Keratinocyte (primary cell): Measurements from ENCODE around the gene ZNF195. TPM values are rescaled to one million over a fixed set of nuclear protein-coding genes. Genes with fewer than 3 reads are reported as not detected.
"Not testable (repeated sequence)": the region's sequence is repeated elsewhere in the genome, so short reads cannot be mapped to it uniquely, and the experiment has no call there.

Experiments used
- DNase-seq: peaks from one replicate; pipeline ENCODE4 v3.0.0-alpha.2; 2011; ENCODE audit warnings: low read depth, missing footprints, low spot score
- FAIRE-seq: peaks from 2 replicates; lab custom pipeline; 2011; peaks lifted over from hg19 to GRCh38; lab: Jason Lieb, UNC
- H2AFZ ChIP-seq: 2 replicates; pipeline ENCODE4 v1.6.0; 2012; ENCODE audit warnings: low read length, control low read depth, inconsistent platforms; ENCODE audit not compliant: control insufficient read depth
- H3K27ac ChIP-seq: 2 replicates; pipeline ENCODE4 v1.5.1; 2011; ENCODE audit warnings: low read length; ENCODE audit not compliant: control insufficient read depth, insufficient read depth
- H3K27me3 ChIP-seq: 3 replicates; pipeline ENCODE4 v1.6.0; 2011; ENCODE audit warnings: low read length; ENCODE audit not compliant: control insufficient read depth, insufficient read depth; ENCODE audit errors: extremely low read depth
- H3K36me3 ChIP-seq, 2 experiments: 2 replicates in 1 of 2; 3 replicates in 1 of 2; pipeline ENCODE4 v1.5.1; 2011; ENCODE audit warnings: low read length in 2 of 2, mild to moderate bottlenecking in 1 of 2; ENCODE audit not compliant: control insufficient read depth in 2 of 2, insufficient read depth in 2 of 2; ENCODE audit errors: extremely low read depth in 1 of 2
- H3K4me1 ChIP-seq: 3 replicates; pipeline ENCODE4 v1.5.1; 2011; ENCODE audit warnings: low read length; ENCODE audit not compliant: control insufficient read depth, insufficient read depth; ENCODE audit errors: extremely low read depth
- H3K4me2 ChIP-seq: 3 replicates; pipeline ENCODE4 v1.6.0; 2011; ENCODE audit warnings: low read depth, low read length; ENCODE audit not compliant: control insufficient read depth, insufficient read depth; ENCODE audit errors: extremely low read depth
- H3K4me3 ChIP-seq, 3 experiments: fragments of 200-600 bp in 1 of 3; sonication (generic) in 1 of 3; 2 replicates in 2 of 3; 3 replicates in 1 of 3; pipeline ENCODE4 v1.5.1; 2011 to 2016; ENCODE audit warnings: low read length in 3 of 3, mild to moderate bottlenecking in 3 of 3, control low read depth in 2 of 3, inconsistent platforms in 1 of 3, low read depth in 1 of 3, mixed read lengths in 1 of 3, mixed run types in 1 of 3, moderate library complexity in 1 of 3; ENCODE audit not compliant: control insufficient read depth in 2 of 3, insufficient read depth in 2 of 3; ENCODE audit errors: extremely low read depth in 1 of 3
- H3K79me2 ChIP-seq: 2 replicates; pipeline ENCODE4 v1.6.0; 2012; ENCODE audit warnings: low read length; ENCODE audit not compliant: control insufficient read depth, insufficient read depth
- H3K9ac ChIP-seq: 3 replicates; pipeline ENCODE4 v1.6.0; 2011; ENCODE audit warnings: low read length; ENCODE audit not compliant: control insufficient read depth, insufficient read depth; ENCODE audit errors: extremely low read depth
- H3K9me1 ChIP-seq: 3 replicates; pipeline ENCODE4 v1.6.0; 2011; ENCODE audit warnings: low read length; ENCODE audit not compliant: control insufficient read depth, insufficient read depth; ENCODE audit errors: extremely low read depth
- H3K9me3 ChIP-seq: 2 replicates; pipeline ENCODE4 v1.5.1; 2012; ENCODE audit warnings: low read depth, low read length; ENCODE audit not compliant: control insufficient read depth
- H4K20me1 ChIP-seq: 3 replicates; pipeline ENCODE4 v1.6.0; 2011; ENCODE audit warnings: low read length; ENCODE audit not compliant: control insufficient read depth, insufficient read depth; ENCODE audit errors: extremely low read depth
- CTCF ChIP-seq, 3 experiments: IDR thresholded peaks in 1 of 3; conservative IDR thresholded peaks in 1 of 3; optimal IDR thresholded peaks in 1 of 3; 2 replicates in 2 of 3; 3 replicates in 1 of 3; pipeline versions ENCODE3 to v1.5.1; 2011; ENCODE audit warnings: low read length in 3 of 3, mild to moderate bottlenecking in 3 of 3, moderate library complexity in 2 of 3, control low read depth in 1 of 3, inconsistent platforms in 1 of 3; ENCODE audit not compliant: insufficient read depth in 2 of 3; ENCODE audit errors: extremely low read depth in 1 of 3
- EZH2 ChIP-seq: IDR thresholded peaks from one replicate; pipeline ENCODE4 v1.6.1; 2012; ENCODE audit warnings: inconsistent platforms, mild to moderate bottlenecking, low read length, moderate library complexity
- dilution Hi-C: fragments of 300-500 bp; cut with MboI; formaldehyde crosslinking; loops from one replicate; pipeline ENCODE4 v1.7.0; 2020; ENCODE audit warnings: low sequenced_read_pairs; ENCODE audit not compliant: extremely low pct_ligation_motif_present
- polyA plus RNA-seq, 5 experiments: library from polyadenylated mRNA; depleted of rRNA in 3 of 5; stranded (reverse) in 3 of 5; stranded (forward) in 1 of 5; unstranded in 1 of 5; fragments of >200 nt; gene quantifications; 1 replicate in 1 of 5; 2 replicates in 3 of 5; 3 replicates in 1 of 5; pipeline versions ENCODE4 v1.2.1 to v1.2.3, GENCODE V29; 2011 to 2012; ENCODE audit warnings: missing spikeins in 2 of 5, low read depth in 1 of 5, low replicate concordance in 1 of 5

The ZNF195 gene
- polyA plus RNA-seq, 1 donor (not counting 4 experiments of a cell fraction or from before 2014, with no cell fraction given) = 27.4 TPM

DNA sequence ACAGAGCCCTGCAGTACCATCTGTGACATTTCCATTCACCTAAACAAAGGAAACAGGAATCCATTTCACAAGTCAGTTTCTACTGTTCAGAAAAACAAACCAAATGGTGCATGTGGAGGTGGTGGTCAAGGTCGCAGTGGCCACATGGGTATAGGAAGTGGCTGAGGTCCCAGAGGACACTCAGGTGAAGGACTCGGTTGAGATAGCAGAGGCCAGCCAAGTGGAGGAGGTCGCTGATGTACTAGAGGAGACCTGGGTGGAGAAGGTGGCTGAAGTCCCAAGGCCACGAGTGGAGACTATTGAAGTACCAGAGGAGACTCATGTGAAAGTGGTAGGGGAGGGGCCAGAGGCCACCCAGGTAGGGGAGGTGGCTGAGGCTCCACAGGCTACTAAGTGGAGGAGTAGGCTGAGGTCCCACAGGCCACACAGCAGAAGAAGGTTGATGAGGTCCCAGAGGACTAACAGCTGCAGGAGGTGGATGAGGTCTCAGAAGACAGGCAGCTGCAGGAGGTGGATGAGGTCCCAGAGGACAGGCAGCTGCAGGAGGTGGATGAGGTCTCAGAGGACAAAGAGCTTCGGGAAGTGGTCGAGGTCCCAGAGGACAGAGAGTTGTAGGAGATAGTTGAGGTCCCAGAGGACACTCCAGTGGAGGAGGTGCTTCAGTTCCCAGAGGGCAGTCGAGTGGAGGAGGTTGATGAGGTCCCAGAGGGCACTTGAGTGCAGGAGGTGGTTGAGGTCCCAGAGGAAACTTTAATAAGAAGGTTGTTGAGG is 40.2 kb downstream of the ZNF195 start:
- Histone ChIP-seq H2AFZ (no peak overlapping the region), H3K27ac (no peak overlapping the region), H3K4me3 (no peak overlapping the region), H3K9ac (no peak overlapping the region), H3K4me2 (no peak overlapping the region), H3K36me3 (no peaks in the 10 kb centered on the region), H3K9me3 (no peaks in the 10 kb centered on the region), H3K27me3 (no peaks in the 10 kb centered on the region), H4K20me1 (no peaks in the 10 kb centered on the region), H3K79me2 (no peaks in the 10 kb centered on the region), H3K9me1 (no peaks in the 10 kb centered on the region), H3K4me1 (peaks cover 7% of the 10 kb centered on the region)
- FAIRE-seq (no peak), DNase-seq (no peak)
- no peak for TF ChIP-seq CTCF (optimal IDR thresholded peaks at IDR 0.05 in 1 of 3, IDR thresholded peaks at IDR 0.05 in 1 of 3, conservative IDR thresholded peaks at IDR 0.05 in 1 of 3; ENCODE audit: extremely low read depth in 1 of 3, insufficient read depth in 2 of 3, low read length in 3 of 3)
- TF ChIP-seq EZH2 = no peak
- dilution Hi-C loops = no loop called here

DNA sequence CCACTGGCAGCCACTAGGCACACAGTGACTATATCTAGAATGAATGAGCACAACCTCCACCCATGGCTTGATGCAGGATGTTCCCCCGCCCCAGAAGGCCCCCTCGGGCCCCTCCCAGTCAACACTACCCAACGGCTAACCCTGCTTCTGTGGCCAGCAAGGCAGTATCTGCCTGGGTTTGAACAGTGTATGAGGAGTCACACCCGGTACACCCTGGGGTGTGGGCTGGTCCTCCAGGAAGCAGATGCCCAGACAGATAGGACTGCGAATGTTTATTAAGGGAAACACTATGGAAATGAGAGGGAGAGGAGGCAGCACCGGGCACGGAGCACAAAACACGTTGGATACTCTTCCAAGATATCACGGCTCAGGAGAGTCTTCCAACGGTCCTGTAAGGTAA is 42.5 kb downstream of the ZNF195 start:
- H3K9ac ChIP-seq, H3K36me3 ChIP-seq, dilution Hi-C loops, H3K9me3 ChIP-seq, H3K4me1 ChIP-seq, H3K79me2 ChIP-seq, H3K4me3 ChIP-seq, H3K4me2 ChIP-seq, H3K27me3 ChIP-seq, DNase-seq, H2AFZ ChIP-seq, H4K20me1 ChIP-seq, H3K27ac ChIP-seq, H3K9me1 ChIP-seq: not testable (repeated sequence)
- peak; percentile 23 for FAIRE-seq

DNA sequence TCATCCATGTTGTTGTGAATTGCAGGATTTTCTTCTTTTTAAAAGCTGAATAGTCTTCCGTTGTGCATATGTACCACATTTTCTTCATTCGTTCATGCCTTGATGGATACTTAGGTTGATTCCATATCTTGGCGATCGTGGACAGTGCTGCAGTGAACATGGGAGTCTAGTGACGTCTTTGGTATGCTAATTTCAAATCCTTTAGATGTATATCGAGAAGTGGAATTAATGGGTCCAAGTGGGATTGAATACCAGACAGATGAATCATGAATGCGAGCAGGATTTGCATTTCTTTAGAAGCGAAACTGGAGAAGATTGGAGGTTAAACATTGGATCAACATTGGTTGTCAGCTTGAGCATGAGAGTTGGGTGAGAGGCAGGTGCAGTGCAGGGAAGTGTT is 45.8 kb downstream of the ZNF195 start:
- H3K36me3 ChIP-seq, DNase-seq, H3K9me1 ChIP-seq, H3K27me3 ChIP-seq, H2AFZ ChIP-seq, H3K9ac ChIP-seq, H3K79me2 ChIP-seq, H3K4me2 ChIP-seq, H3K4me1 ChIP-seq, dilution Hi-C loops, H3K9me3 ChIP-seq, H4K20me1 ChIP-seq, H3K4me3 ChIP-seq, H3K27ac ChIP-seq: not testable (repeated sequence)
- peak; percentile 13 for FAIRE-seq

GRCh38 chr11:3331078-3331477 is 47.9 kb downstream of the ZNF195 start:
- H3K27me3 ChIP-seq, H4K20me1 ChIP-seq, DNase-seq, H3K79me2 ChIP-seq, H3K36me3 ChIP-seq, FAIRE-seq, H3K4me2 ChIP-seq, H3K4me3 ChIP-seq, H3K4me1 ChIP-seq, H3K9ac ChIP-seq, H3K9me1 ChIP-seq, H2AFZ ChIP-seq, H3K9me3 ChIP-seq, dilution Hi-C loops, H3K27ac ChIP-seq: not testable (repeated sequence)
